Pancreas (tissue), 10 donors: ENCODE results near the gene RUNX3. TPM values are rescaled to one million over a fixed set of nuclear protein-coding genes. Genes with fewer than 3 reads are reported as not detected.

ENCODE experiments used
- ATAC-seq, 4 donors: fragments of 200-7000 bp; cut with Tn5 transposase; one replicate each; pipeline versions ENCODE4 v1.8.0 to v1.9.1; 2020; ENCODE audit warnings: mild to moderate bottlenecking in 4 of 4, moderate library complexity in 4 of 4
- DNase-seq, 6 donors: peaks; one replicate each; pipeline ENCODE4 v3.0.0-alpha.2; 2020
- FAIRE-seq: peaks from 2 replicates; lab custom pipeline; 2012; peaks lifted over from hg19 to GRCh38; lab: Jason Lieb, UNC
- H3K27ac ChIP-seq, 4 donors: fragments of 200-600 bp; sonication (generic); 1 replicate in 3 of 4; 2 replicates in 1 of 4; pipeline versions ENCODE4 v1.5.0 to v1.8.0; 2020
- H3K27me3 ChIP-seq, 4 donors: fragments of 200-600 bp; one replicate each; pipeline ENCODE4 v1.8.0; 2021
- H3K36me3 ChIP-seq, 3 donors: fragments of 200-600 bp; sonication (generic) in 1 of 3; one replicate each; pipeline versions ENCODE4 v1.5.0 to v1.8.0; 2020 to 2021
- H3K4me1 ChIP-seq, 3 donors: fragments of 200-600 bp; one replicate each; pipeline ENCODE4 v1.8.0; 2021
- H3K4me3 ChIP-seq, 4 donors: fragments of 200-600 bp; sonication (generic) in 2 of 4; one replicate each; pipeline versions ENCODE4 v1.5.0 to v1.8.0; 2020 to 2021
- H3K9me3 ChIP-seq, 4 donors: fragments of 200-600 bp; one replicate each; pipeline ENCODE4 v1.8.0; 2021
- WGBS, 2 donors: extraction: QIAGEN DNeasy Blood & Tissue Kit; methylation state at CpG; one replicate each; pipeline ENCODE4 v1.1.7; 2013; 5-methylcytosine and 5-hydroxymethylcytosine counted together
- intact Hi-C, 3 donors: fragments of 100-400 bp; cut with DNase I; formaldehyde crosslinking; loops; one replicate each; pipeline versions ENCODE4 v1.11.1 to v1.14.2; 2022
- polyA plus RNA-seq, 2 donors: library from polyadenylated mRNA; stranded (reverse); fragments of 200-250 nt; gene quantifications; one replicate each; pipeline ENCODE4 v1.2.3, GENCODE V29; 2013
- total RNA-seq, 6 donors: library from RNA; stranded (reverse); fragmentation: NEBNext Ultra II Directional in 4 of 6; extraction: Animal tissue kit (Norgen Biotek cat#: 25700) in 4 of 6; gene quantifications; one replicate each; pipeline versions ENCODE4 v1.2.1 to v1.2.4, GENCODE V29; 2021 to 2023
- TF ChIP-seq, protein P1 (sequence below), 4 donors: fragments of 200-600 bp; sonication (generic) in 3 of 4; IDR thresholded peaks; one replicate each; pipeline versions ENCODE4 v1.5.0 to v1.8.0; 2021; ENCODE audit warnings: antibody characterized with exemption in 4 of 4
- donor health status: healthy with polysubstance abuse.
- donor health status: DM: no; HTN: no; CAD: no; lungs with moderate emphysema.
- donor health status: DM: no; HTN: no; CAD: no.
- donor health status: control.
- donor health status: control.
- donor health status: Bipolar disorder and iron deficiency.
- donor health status: DM: yes; HTN: yes; CAD: no.
- donor health status: DM: no; HTN: no; CAD: no.
- donor health status: DM: no; HTN: no; CAD: no.
- donor health status: DM: yes; HTN: yes; CAD: no.

RUNX3 gene
- total and polyA plus RNA-seq, 8 donors, result 0.30 to 3.7 (median 0.77) TPM

DNA sequence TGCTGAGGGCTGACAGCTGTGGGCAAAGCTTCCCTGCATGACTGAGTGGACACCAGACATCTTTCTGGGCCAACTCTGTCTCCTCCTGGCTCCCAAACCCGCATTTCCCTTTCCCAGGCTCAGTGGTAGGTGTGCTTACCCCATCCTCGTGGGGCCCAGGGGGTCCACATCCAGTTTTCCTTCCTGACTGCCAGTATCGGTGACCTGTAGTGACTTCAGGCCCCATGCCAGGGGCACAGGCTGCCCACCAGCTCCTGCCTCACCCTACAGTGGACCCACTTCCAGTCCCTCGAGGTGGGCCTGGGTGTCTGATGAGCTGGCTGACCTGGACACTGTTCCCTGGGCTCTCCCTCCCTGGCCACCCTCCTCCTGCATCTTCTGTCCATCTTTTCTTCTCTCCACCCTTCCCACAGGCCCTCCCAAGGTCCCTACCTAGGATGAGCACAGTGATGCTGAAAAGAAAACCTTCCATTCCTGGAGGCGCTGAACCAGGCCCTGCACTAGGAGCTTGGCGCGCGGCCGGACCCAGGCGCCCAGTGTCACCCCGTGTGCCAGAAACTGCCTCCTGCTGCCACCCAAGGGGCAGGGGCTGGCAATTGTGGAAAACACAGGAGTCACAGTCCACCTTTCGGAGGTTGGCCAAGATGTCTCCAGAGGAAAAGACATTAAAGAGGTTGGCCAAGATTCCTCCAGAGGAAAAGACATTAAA, 67.1 kb downstream of the RUNX3 start:
- Histone ChIP-seq H3K4me3 (no peak overlapping the region), H3K9me3 (no peaks in the 10 kb centered on the region), H3K27ac (no peak overlapping the region), H3K4me1 (no peaks in the 10 kb centered on the region), H3K36me3 (no peaks in the 10 kb centered on the region), H3K27me3 (no peaks in the 10 kb centered on the region)
- 83 to 90% methylated on average over 12 of the region's 12 CpGs for WGBS, 2 donors
- intact Hi-C loops, result loop anchor here in 1 of 3 donors (10.0 kb wide), 1 partner anchor 332 kb away; no protein-coding TSS in a partner anchor
- no peak for DNase-seq
- FAIRE-seq, result no peak
- ATAC-seq, result no peak
- TF ChIP-seq, protein P1, sequence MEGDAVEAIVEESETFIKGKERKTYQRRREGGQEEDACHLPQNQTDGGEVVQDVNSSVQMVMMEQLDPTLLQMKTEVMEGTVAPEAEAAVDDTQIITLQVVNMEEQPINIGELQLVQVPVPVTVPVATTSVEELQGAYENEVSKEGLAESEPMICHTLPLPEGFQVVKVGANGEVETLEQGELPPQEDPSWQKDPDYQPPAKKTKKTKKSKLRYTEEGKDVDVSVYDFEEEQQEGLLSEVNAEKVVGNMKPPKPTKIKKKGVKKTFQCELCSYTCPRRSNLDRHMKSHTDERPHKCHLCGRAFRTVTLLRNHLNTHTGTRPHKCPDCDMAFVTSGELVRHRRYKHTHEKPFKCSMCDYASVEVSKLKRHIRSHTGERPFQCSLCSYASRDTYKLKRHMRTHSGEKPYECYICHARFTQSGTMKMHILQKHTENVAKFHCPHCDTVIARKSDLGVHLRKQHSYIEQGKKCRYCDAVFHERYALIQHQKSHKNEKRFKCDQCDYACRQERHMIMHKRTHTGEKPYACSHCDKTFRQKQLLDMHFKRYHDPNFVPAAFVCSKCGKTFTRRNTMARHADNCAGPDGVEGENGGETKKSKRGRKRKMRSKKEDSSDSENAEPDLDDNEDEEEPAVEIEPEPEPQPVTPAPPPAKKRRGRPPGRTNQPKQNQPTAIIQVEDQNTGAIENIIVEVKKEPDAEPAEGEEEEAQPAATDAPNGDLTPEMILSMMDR (IDR thresholded peaks at IDR 0.05), result no peak

DNA sequence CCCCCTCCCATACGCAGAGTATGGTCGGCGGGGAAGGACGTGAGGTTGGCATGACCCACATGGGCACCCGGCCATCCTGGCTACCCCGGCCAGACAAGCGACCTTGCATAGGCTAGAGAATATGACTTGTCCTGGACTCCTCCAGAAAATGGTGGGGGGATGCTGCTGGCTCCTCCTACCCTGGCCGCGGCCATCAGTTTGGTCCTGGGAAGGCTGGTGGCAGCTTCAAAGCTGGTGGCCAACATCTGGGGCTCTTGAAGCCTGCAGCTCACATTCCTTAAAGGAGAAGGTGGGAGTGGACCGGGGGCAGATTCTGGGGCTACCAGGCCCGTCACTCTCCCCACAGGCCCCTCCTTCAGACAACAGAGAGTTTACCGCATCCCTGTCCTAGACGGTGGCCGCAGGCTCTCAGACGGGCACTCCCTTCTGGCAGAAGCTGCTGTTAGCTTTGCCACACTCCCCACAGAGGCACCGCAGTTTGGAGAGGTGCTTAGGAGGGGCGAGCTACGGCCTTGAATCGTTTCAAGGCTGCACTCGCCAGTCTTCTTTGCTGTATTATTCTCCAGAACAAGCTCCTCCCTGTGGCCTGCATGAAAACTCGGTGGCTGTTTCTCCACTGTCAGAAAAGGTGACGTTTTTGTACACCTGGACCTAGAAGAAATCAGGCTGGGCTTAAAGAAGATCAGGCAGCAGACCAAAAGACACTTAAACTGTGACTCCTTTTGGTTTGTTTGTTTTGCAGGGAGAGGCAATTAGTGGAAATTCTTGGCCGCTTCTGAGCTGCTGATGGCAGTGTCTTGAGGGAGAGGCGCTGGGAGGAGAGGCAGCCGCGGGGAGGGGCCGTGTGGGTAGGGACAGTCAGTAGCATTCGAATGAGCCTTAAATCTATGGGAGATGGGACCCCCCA, 68.0 kb downstream of the RUNX3 start:
- FAIRE-seq (no peak), DNase-seq (no peak), ATAC-seq (no peak)
- intact Hi-C loops, result loop anchor here in 1 of 3 donors (10.0 kb wide), 1 partner anchor 333 kb away; no protein-coding TSS in a partner anchor
- TF ChIP-seq, protein P1 (IDR thresholded peaks at IDR 0.05), result no peak
- no peaks in the 10 kb centered on the region for H3K4me1 ChIP-seq
- H3K27ac ChIP-seq, result no peak overlapping the region
- H3K9me3 ChIP-seq, result no peaks in the 10 kb centered on the region
- no peak overlapping the region for H3K4me3 ChIP-seq
- WGBS, 2 donors, result 48 to 58% methylated on average over 28 of the region's 28 CpGs
- H3K27me3 ChIP-seq, result no peaks in the 10 kb centered on the region
- no peaks in the 10 kb centered on the region for H3K36me3 ChIP-seq

DNA sequence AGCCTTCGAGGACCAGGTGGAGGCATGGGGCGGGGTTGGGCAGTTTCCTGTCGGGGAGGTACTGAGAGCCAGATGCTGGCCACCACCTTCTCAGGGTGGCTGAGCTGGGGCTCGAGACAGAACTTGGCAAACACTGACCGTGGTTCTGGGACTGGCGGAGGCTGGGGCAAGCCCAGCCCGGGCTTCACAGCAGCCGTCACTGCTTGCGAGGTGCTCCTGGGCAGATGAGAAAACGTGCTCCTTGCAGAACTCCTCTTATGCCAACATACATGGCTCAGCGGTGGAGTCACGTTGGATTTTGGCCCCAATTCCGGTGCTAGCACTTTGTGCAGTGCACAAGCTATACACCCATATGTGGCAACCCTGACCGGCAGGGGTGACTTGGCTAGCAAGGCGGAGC, 69.2 kb downstream of the RUNX3 start:
- FAIRE-seq (no peak), ATAC-seq (no peak), DNase-seq (no peak)
- no peak overlapping the region for H3K27ac ChIP-seq
- 69 to 79% methylated on average over 15 of the region's 15 CpGs for WGBS, 2 donors
- no peaks in the 10 kb centered on the region for H3K36me3 ChIP-seq
- H3K9me3 ChIP-seq, result no peaks in the 10 kb centered on the region
- no peak overlapping the region for H3K4me3 ChIP-seq
- H3K4me1 ChIP-seq, result no peaks in the 10 kb centered on the region
- intact Hi-C loops, result loop anchor here in 1 of 3 donors (10.0 kb wide), 1 partner anchor 334 kb away; no protein-coding TSS in a partner anchor
- TF ChIP-seq, protein P1 (IDR thresholded peaks at IDR 0.05), result no peak
- H3K27me3 ChIP-seq, result no peaks in the 10 kb centered on the region

DNA sequence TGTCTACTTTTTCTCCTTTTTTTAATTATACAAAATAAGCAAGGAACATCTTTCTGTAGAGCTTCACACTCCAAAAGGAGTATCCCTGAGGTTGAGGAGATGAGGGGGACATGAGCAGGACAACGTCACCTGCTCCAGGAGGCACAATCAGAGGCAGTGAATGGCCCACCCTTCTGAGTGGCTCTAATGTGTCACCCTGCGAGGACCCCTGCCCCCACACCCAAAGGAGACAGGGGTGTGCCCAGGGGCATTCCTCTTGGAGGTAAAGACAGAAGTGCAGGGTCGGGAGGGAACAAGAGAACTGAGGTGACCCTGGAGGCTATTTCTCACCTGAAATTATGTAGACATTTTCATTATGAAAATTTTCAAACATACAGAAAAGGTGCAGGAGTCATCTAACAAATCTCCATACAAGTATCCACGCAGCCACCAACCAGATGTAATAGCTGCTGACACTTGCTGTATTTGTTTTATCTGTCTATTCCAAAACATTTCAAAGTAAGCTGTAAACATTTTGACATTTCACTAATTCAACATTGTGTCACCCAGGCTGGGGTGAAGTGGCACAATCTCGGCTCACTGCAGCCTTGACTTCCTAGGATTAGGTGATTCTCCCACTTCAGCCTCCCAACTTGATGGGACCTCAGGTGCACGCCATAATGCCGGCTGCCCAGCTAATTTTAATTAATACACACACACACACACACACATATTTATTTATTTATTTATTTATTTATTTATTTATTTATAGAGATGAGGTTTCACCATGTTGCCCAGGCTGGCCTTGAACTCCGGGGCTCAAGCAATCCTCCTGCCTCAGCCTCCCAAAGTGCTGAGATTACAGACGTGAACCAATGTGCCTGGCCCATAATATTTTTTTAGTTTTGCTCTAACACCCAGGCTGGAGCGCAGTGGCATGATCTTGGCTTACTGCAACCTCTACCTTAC, 70.7 kb downstream of the RUNX3 start:
- H3K4me3 ChIP-seq, result no peak overlapping the region
- TF ChIP-seq, protein P1 (IDR thresholded peaks at IDR 0.05), result no peak
- FAIRE-seq (no peak), DNase-seq (no peak), ATAC-seq (no peak)
- 66 to 72% methylated on average over 10 of the region's 10 CpGs for WGBS, 2 donors
- H3K36me3 ChIP-seq, result no peaks in the 10 kb centered on the region
- no peaks in the 10 kb centered on the region for H3K27me3 ChIP-seq
- no peak overlapping the region for H3K27ac ChIP-seq
- no peaks in the 10 kb centered on the region for H3K9me3 ChIP-seq
- H3K4me1 ChIP-seq, result no peaks in the 10 kb centered on the region
- intact Hi-C loops, result loop anchor here in 2 of 3 donors (10.0 kb wide), 2 partner anchors 245 to 335 kb away; no protein-coding TSS in a partner anchor
